ENCODE results near the gene HERPUD1. TPM values are rescaled to one million over a fixed set of nuclear protein-coding genes. Genes with fewer than 3 reads are reported as not detected.

Gene HERPUD1
- total RNA-seq, 2 donors from 2014 or later = 127 to 141 TPM

GRCh38 chr16:56916571-56917403 is 15.2 kb upstream of the HERPUD1 start:
- H3K27ac Mint-ChIP-seq = peak overlapping the region; percentile 57 to 92
- H3K4me1 Mint-ChIP-seq (ENCODE audit: low read depth in 2 of 2) = peaks cover 19 to 25% of the 10 kb centered on the region in 2 donors
- no peaks in the 10 kb centered on the region for H3K36me3 Mint-ChIP-seq
- H3K9me3 Mint-ChIP-seq = no peaks in the 10 kb centered on the region
- ATAC-seq (peak; percentile 78), DNase-seq (ENCODE audit: low spot score) (peak; percentile 65)
- peaks cover 32 to 38% of the 10 kb centered on the region in 2 donors for H3K27me3 Mint-ChIP-seq
- H3K4me3 Mint-ChIP-seq = peak overlapping the region; percentile 70

GRCh38 chr16:56918467-56919012 is 13.4 kb upstream of the HERPUD1 start:
- no peaks in the 10 kb centered on the region for H3K36me3 Mint-ChIP-seq
- peak overlapping the region in 1 of 2 donors; percentile 92 for H3K27ac Mint-ChIP-seq
- no peak overlapping the region for H3K4me3 Mint-ChIP-seq
- DNase-seq (ENCODE audit: low spot score) (no peak), ATAC-seq (no peak)
- H3K9me3 Mint-ChIP-seq = no peaks in the 10 kb centered on the region
- H3K27me3 Mint-ChIP-seq = peaks cover 24 to 35% of the 10 kb centered on the region in 2 donors
- H3K4me1 Mint-ChIP-seq (ENCODE audit: low read depth in 2 of 2) = peaks cover 19 to 20% of the 10 kb centered on the region in 2 donors

GRCh38 chr16:56919099-56919800 is 12.7 kb upstream of the HERPUD1 start:
- H3K4me1 Mint-ChIP-seq (ENCODE audit: low read depth in 2 of 2) = peaks cover 20% of the 10 kb centered on the region in 2 donors
- H3K27ac Mint-ChIP-seq = peak overlapping the region in 1 of 2 donors; percentile 68
- H3K36me3 Mint-ChIP-seq = no peaks in the 10 kb centered on the region

GRCh38 chr16:56921571-56921970 is 10.4 kb upstream of the HERPUD1 start:
- Mint-ChIP-seq H3K27ac (no peak overlapping the region), H3K27me3 (peaks cover 16 to 33% of the 10 kb centered on the region in 2 donors), H3K9me3 (no peaks in the 10 kb centered on the region), H3K36me3 (no peaks in the 10 kb centered on the region), H3K4me1 (ENCODE audit: low read depth in 2 of 2) (peaks cover 17 to 22% of the 10 kb centered on the region in 2 donors), H3K4me3 (no peak overlapping the region)
- no peak for ATAC-seq
- DNase-seq (ENCODE audit: low spot score) = no peak

More at GRCh38 chr16:56919099-56919800, 12.7 kb upstream of the HERPUD1 start:
- no peak for ATAC-seq
- no peak overlapping the region for H3K4me3 Mint-ChIP-seq
- H3K9me3 Mint-ChIP-seq = no peaks in the 10 kb centered on the region
- peaks cover 22 to 35% of the 10 kb centered on the region in 2 donors for H3K27me3 Mint-ChIP-seq
- no peak for DNase-seq (ENCODE audit: low spot score)

- H3K4me1 Mint-ChIP-seq (ENCODE audit: low read depth in 2 of 2) = peaks cover 9% of the 10 kb centered on the region in 2 donors
- ATAC-seq (no peak), DNase-seq (ENCODE audit: low spot score) (no peak)
- H3K27me3 Mint-ChIP-seq = peaks cover 16 to 27% of the 10 kb centered on the region in 2 donors
- H3K4me3 Mint-ChIP-seq = no peak overlapping the region
- no peaks in the 10 kb centered on the region for H3K9me3 Mint-ChIP-seq
- H3K27ac Mint-ChIP-seq = no peak overlapping the region
- H3K36me3 Mint-ChIP-seq = no peaks in the 10 kb centered on the region
Measured at GRCh38 chr16:56923481-56924091, 8.4 kb upstream of the HERPUD1 start.

- no peak for DNase-seq (ENCODE audit: low spot score)
- H3K4me1 Mint-ChIP-seq (ENCODE audit: low read depth in 2 of 2) = peaks cover 12 to 13% of the 10 kb centered on the region in 2 donors
- no peaks in the 10 kb centered on the region for H3K36me3 Mint-ChIP-seq
- peaks cover 0 to 8% of the 10 kb centered on the region in 2 donors for H3K27me3 Mint-ChIP-seq
- no peak overlapping the region for H3K4me3 Mint-ChIP-seq
- no peaks in the 10 kb centered on the region for H3K9me3 Mint-ChIP-seq
- no peak for ATAC-seq
- no peak overlapping the region for H3K27ac Mint-ChIP-seq
Measured at GRCh38 chr16:56927471-56927870, 4.5 kb upstream of the HERPUD1 start.

GRCh38 chr16:56929639-56930038 is 2.3 kb upstream of the HERPUD1 start:
- Mint-ChIP-seq H3K9me3 (no peaks in the 10 kb centered on the region), H3K36me3 (peaks cover 15% of the 10 kb centered on the region), H3K27me3 (peaks cover 0 to 5% of the 10 kb centered on the region in 2 donors), H3K4me1 (ENCODE audit: low read depth in 2 of 2) (peaks cover 23 to 29% of the 10 kb centered on the region in 2 donors), H3K27ac (no peak overlapping the region), H3K4me3 (no peak overlapping the region)
- DNase-seq (ENCODE audit: low spot score) (no peak), ATAC-seq (no peak)

- Mint-ChIP-seq H3K9me3 (no peaks in the 10 kb centered on the region), H3K36me3 (peaks cover 24% of the 10 kb centered on the region), H3K4me3 (peak overlapping the region; percentile 79), H3K27ac (peak overlapping the region; percentile 98 to 99), H3K27me3 (peaks cover 0 to 5% of the 10 kb centered on the region in 2 donors), H3K4me1 (ENCODE audit: low read depth in 2 of 2) (peaks cover 29 to 38% of the 10 kb centered on the region in 2 donors)
- no peak for ATAC-seq
- no peak for DNase-seq (ENCODE audit: low spot score)
Measured at GRCh38 chr16:56930486-56931270, 1.3 kb upstream of the HERPUD1 start.

- Mint-ChIP-seq H3K9me3 (no peaks in the 10 kb centered on the region), H3K36me3 (peaks cover 30% of the 10 kb centered on the region), H3K27me3 (peaks cover 0 to 3% of the 10 kb centered on the region in 2 donors), H3K4me1 (ENCODE audit: low read depth in 2 of 2) (peaks cover 34 to 44% of the 10 kb centered on the region in 2 donors), H3K27ac (peak overlapping the region; percentile 98 to 99), H3K4me3 (peak overlapping the region; percentile 79)
- ATAC-seq (peak in 1 of 2 donors; percentile 2), DNase-seq (ENCODE audit: low spot score) (no peak)
Measured at GRCh38 chr16:56931271-56931891, 561 bp upstream of the HERPUD1 start.

- peak overlapping the region; percentile 95 for H3K4me3 Mint-ChIP-seq
- H3K27me3 Mint-ChIP-seq = no peaks in the 10 kb centered on the region
- no peaks in the 10 kb centered on the region for H3K9me3 Mint-ChIP-seq
- DNase-seq (ENCODE audit: low spot score) = peak; percentile 77
- peaks cover 39 to 55% of the 10 kb centered on the region in 2 donors for H3K4me1 Mint-ChIP-seq (ENCODE audit: low read depth in 2 of 2)
- peaks cover 42% of the 10 kb centered on the region for H3K36me3 Mint-ChIP-seq
- H3K27ac Mint-ChIP-seq = peak overlapping the region; percentile 98 to 99
- ATAC-seq = peak; percentile 44 to 50
Measured at GRCh38 chr16:56932721-56933619, 1.0 kb downstream of the HERPUD1 start.

GRCh38 chr16:56933828-56934598 is 2.1 kb downstream of the HERPUD1 start:
- Mint-ChIP-seq H3K36me3 (peaks cover 52% of the 10 kb centered on the region), H3K27ac (peak overlapping the region; percentile 98 to 99), H3K27me3 (no peaks in the 10 kb centered on the region), H3K4me1 (ENCODE audit: low read depth in 2 of 2) (peaks cover 48 to 62% of the 10 kb centered on the region in 2 donors), H3K4me3 (peak overlapping the region; percentile 95), H3K9me3 (no peaks in the 10 kb centered on the region)
- DNase-seq (ENCODE audit: low spot score) (no peak), ATAC-seq (no peak)

Data from natural killer cell treated with Interleukin-12 subunit alpha and Interleukin-12 subunit beta and Interleukin-15 and Interleukin-18, amount 100 ng/mL, for 72 hours (primary cell).